GM21381 (cell line): ENCODE results near the gene CACNA2D2.
A peak's percentile ranks its signal among the peaks of the same experiment; 100 is the strongest.

Experiments used
- ATAC-seq: cut with Tn5 transposase; IDR thresholded peaks from one replicate; pipeline ENCODE4 v1.9.1; 2021; ENCODE audit warnings: mild to moderate bottlenecking, moderate library complexity; ENCODE audit not compliant: unreplicated experiment

The CACNA2D2 gene

DNA sequence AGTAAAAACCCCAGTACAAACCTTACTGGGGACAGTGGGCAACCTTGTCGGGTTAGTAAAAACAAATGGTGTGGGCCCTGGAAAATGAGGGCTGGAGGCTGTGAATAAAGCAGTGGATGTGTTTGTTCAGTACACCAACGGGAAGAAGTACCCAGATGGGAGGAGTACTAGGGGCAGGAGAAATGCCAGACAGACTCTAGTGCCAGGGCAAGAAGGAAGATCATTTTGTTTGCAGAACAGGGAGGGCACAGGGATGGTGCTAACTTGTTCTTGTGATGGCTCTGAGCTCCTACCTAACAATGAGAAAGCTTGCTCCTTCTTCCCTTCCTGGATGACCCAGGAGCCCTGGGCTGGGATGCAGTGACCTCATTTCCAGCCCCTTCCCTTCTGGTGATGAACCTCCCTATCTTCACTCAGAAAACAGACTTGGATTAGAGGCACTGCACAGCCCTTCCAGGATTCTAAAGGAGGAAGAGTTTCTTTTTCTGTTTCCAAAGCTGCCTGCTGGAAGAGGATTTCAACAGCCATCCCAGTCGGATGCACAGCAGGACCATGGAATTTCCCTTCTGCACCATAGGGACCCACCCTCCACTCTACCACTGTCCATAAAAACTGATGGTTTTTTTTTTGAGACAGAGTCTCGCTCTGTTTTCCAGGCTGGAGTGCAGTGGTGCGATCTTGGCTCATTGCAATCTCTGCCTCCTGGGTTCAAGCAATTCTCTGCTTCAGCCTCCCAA lies 168.9 kb downstream of the CACNA2D2 start:
- no peak for ATAC-seq

DNA sequence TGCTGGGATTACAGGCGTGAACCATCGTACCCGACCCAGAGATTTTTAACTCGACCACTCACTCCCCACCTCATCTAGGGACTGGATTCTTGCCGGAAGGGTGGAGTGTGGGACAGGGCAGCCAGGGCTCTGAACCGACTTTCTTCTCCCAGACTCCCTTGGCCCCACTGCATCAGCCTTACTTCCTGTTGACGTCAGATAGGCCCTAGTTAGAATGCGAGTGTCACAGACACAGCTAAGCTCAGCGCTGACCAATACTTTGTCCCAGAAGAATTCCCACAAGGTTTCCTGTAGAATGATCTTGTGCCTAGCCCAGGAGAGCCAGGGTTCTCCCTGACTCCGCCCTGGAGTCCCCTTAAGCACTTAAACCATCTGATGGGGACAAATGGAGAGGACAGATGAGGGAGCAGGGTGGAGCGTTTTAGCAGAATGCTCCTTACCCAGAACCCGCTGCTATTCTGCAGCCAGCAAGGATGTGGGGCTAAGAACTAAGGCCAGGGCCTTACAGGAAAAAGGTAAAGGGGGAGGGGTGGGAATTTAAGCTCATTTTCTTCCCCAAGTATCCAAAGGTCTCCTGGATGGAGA lies 169.6 kb downstream of the CACNA2D2 start:
- ATAC-seq, result no peak

DNA sequence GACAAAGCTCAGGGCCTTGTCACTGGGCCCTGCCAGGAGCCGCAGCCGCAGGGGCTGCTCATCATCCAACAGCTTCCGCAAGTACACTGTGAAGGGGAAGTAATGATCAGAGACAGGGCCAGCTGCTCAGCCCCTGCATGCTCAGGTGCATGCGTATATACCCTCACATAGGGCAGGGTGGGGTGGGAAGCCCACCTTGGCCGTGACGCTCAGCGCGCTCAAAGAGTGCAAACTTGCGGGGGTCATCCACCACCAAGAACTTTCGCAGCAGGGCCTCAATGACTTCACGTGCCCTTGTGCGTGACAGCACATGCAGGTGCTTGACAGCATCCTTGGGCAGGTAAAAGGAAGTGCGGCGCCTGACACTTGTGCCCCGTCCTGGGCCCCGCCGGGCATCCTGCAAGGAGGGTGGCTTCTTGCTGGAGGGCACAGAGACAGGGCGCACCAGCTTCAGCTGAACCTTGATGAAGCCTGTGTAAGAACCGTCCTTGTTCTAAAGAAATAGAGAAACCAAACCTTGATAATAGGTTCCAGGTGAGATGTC lies 172.0 kb downstream of the CACNA2D2 start:
- ATAC-seq, result no peak

DNA sequence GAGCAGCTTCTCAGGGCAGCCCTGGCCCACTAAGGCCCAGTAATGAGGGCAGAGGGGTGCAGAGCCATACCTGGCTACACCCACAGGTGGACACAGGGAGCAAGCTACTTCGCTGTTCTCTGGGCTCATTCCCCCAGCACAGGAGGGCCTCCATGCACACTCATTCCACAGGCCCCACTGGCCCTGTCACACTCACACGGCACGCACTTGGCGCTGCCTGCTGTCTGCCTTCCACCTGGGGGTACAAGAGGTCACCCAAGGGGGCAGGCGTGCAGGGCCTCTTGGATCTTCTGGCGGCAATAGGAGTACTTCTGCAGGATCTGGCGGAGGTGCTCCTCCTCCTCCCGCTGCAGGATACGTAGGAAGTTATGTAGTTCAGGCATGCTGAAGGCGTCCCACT lies 173.1 kb downstream of the CACNA2D2 start:
- ATAC-seq, result no peak

DNA sequence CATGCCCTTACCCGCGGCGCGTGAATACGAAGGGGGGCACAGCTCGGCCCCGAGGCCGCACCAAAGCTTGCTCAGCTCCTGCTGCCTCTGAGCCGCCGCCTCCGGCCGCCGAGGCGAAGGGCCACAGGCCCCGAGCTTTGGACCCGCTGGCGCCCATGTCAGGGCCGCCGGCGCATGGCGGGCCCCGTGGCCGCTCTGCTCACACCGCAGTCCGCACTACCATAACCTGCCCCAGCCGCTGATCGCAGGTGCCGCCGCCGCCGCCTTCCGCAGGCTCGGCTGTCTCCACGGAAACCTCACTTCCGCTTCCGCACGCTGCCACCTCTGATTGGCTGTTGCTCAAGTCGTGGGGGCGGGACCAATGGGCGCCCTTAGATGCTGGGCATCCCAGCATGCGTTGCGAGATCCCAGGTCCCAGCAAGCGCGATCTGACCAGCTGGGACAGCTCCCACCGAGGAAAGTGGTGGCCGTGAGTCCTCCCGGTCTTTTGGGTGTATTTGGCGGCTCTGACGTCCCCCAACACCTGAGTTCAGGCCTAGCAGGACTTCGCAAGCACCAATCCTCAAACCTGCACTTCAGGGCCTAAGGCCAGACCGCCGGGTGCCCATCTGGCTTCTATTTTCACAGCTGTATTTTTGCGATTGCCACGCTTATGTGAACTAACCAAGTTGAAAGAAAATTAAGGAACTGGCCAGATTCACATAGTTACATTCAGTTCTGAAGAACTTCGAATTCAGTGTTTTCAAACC lies 175.3 kb downstream of the CACNA2D2 start, which contains the start of gene TUSC2:
TSS of gene TUSC2 (minus strand) at position 281 of the 749 bp plus-strand sequence. CDS start at position 157, 124 bp downstream.
- peak; percentile 78 for ATAC-seq

DNA sequence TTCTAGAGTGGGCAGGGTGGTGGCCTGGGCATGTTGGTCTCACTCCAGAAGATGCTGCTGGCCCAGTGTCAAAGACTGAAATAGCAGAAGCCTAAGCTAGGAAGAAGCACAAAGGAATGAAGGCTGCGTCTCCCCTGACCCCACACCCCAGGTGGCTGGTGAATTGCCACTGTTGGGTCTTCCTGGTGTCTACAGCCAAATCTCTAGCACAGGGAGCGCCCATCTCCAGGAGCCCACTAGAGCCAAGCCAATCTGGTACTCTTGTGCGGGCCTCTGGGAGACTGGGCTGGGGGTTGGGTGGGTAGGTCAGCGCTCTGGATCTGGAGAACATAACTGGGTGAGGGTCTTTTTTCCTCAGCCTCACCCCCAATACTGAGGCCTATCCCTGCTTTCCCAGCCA lies 176.3 kb downstream of the CACNA2D2 start:
- no peak for ATAC-seq

DNA sequence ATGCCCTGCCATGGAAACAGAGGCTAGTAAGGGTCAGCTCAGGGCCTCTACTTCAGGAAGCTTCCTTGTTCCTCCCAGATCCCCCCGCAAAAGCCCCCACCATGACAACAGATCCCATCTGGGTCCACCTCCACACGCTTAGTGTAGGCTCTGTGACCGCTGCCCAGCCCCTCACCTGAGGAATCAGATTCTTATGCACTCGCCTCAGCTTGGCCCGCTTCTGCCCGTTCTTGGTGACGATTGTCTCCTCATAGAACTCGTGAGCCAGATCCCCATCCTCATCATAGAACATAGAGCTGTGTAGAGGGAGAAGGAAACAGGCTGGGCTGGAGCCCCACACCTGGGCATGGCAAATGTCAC lies 177.3 kb downstream of the CACNA2D2 start:
- no peak for ATAC-seq

DNA sequence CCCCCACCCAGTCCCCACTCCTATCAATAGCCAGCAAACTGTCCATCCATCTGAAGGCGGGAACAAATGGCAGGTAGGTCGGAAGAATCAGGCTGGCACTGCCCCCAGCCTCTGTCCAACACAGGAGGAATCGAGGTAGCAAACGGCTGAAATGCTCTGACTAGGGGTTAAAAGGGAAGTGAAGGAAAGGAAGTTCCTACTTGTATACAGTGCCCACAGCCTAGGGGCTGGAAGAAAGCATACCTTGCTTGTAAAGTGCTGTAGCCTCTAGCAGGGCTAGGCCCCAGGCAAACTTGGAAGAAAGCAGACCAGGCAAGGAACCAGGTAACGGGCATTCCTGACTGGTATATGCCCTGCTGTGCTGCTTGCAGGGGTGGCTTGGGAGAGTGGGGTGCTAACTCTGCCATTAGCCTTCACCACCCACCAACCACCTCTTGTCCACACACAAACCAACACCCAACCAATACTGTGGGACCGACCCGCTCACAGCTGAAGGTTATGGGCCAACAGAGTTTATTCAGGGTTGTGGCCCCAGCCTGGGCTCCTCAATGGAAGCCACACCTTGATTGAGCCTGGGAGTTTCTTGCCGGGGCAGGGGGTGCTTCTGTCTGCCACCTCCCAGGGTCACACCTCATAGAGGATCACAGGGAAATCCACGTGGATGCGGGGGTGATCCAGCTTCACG lies 177.8 kb downstream of the CACNA2D2 start:
- ATAC-seq, result no peak

DNA sequence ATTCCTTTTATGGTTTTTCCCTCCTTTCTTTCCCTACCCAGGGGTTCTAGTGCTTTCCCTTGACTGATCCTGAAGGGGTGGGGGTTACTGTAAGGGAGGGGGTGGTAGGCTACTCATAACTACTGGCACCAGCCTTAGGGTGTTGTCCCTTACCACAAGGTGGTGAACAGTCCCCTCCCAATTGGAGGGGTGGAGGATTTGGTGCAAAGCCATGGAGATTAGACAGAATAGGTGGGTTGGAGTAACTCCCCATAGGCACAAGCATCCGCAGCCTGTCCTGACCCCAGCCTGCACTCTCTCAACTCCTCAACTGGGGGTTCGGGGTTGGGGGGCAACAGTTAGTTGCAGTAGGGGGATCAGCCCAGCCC lies 178.3 kb downstream of the CACNA2D2 start:
- ATAC-seq, result no peak

DNA sequence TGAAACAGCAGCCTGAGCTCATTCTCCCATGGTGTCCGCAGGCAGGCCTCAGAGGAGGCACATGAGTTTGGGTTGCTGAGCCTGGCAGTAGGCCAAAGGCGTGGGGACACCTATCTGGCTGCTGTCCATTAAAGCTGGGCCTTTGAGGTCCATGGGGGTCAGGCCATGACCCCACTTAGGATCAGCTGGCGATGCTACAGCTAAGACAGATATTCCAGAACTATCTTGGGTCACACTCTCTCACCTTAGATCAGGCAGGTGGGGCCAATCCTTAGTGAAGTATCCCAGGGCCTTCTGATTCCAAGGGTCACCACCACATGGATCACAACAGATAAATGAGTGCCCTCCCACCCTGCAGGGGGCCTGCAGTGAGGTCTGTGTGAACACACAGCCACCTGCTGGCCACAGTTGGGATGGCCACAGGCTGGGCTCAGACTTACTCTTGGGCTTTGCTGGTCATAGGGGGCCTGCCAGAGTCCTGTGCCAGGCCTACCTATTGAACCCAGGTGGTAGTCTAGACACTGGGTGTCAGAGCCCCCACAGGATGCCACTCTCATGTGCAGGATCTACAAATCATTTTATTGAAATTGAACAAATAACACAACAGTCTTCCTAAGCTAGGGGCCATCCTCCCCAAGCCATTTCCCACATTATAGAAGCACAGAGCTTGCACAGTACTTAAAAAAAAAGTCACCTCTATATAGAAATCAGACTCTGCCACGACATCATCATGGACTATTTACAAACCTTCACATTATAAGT lies 178.9 kb downstream of the CACNA2D2 start:
- no peak for ATAC-seq

DNA sequence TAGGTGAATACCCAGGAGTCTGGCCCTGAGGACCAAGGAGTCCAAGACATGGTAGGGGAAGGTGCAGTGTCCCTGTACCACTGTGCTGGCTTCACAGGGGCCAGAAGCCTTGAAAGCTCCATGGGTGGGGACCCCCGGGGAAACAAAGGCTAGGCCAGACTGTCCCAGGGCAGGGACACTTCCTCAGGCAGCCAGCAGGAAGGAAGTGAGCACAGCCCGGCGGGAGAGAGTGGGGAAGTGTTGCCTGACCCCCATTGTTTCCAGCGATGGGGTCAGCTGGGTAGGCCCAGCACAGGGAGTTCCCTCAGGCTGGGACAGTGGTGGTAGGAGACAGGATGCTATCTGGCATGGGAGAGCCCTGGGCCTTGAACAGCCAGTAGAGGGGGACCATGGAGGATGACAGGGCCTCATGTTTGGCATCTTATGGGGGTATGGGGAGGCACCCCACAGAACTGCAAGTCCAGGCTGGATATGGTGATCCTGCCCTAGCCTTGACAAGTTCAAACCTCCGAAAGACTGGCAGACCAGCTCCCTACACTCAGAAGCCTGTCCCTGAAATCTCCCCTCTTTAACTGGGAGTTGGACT lies 179.7 kb downstream of the CACNA2D2 start:
- ATAC-seq, result no peak

DNA sequence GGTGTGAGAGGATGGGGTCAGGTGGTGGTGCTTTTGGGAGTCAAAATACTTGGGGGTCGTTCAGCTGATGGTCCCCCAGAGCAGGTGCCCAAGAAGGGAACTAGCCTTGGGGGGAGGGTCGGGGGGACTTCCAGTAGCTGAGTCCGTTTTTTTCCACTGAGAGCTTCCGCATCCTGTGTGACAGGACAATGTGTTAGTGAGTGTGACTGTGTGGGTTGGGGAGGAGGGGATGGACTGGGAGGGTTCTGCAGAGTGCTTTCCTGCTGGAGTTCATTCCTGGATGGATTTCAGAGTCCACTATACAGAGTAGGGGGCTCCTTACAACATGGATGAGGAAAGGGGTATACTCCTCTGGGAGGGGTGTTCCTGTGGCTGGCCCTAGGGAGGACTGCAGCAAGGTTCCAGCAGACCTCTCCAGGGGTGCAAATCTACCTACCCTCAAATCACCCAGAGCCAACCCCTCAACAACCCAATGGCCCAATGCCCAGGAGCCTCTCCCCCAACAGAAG lies 180.3 kb downstream of the CACNA2D2 start:
- no peak for ATAC-seq

DNA sequence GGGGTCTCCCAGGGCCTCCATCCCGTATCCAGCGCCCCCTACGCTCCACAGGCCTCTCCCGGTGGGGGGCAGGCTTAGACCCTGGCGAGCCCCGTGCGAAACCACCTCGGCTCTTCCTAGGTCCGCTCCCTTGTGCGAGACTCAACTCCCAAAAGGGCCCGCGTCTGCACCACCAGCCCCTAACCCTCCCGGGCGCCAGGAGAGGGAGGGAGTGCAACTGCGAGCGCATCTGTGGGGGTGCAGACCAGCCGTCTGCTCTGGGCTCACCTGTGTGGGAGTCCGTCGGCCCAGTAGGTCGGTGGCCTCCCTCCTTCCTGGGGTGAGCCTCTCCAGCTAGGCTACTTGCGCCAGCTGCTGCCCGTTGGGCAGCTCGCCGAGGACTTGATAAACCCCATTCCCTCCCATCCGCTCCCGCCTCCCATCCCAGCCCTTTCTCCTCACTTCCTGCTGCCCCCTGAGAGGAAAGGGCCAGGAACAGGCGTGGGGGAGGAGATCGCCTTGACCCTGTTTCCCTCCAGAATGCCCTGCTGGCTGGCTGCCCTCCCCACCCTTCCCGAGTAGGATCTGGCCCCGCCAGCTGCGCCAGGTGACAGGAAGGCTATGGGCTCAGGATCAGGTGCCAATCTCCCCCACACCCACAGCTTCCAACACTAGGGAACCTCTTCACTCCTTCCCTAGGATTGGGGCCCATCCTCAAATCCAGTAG lies 180.9 kb downstream of the CACNA2D2 start, which contains the start of gene HYAL2:
TSS of gene HYAL2 (minus strand) at position 360 of the 706 bp plus-strand sequence. CDS start 2,256 bp downstream, outside the sequence.
- no peak for ATAC-seq

DNA sequence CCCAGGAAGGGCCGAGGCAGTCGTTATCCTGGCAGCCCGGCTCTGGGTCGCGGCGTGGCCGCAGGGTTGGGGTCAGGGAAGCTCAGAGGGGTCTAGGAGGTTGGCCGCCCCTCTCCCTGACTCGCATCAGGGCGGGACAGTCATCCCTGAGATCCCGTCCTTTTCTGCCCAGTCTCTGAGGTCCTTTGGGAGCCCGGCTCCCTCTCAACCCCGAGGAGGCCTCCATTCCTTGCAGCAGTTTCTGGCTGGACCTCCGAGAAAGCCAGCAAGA lies 181.4 kb downstream of the CACNA2D2 start:
- ATAC-seq, result no peak

DNA sequence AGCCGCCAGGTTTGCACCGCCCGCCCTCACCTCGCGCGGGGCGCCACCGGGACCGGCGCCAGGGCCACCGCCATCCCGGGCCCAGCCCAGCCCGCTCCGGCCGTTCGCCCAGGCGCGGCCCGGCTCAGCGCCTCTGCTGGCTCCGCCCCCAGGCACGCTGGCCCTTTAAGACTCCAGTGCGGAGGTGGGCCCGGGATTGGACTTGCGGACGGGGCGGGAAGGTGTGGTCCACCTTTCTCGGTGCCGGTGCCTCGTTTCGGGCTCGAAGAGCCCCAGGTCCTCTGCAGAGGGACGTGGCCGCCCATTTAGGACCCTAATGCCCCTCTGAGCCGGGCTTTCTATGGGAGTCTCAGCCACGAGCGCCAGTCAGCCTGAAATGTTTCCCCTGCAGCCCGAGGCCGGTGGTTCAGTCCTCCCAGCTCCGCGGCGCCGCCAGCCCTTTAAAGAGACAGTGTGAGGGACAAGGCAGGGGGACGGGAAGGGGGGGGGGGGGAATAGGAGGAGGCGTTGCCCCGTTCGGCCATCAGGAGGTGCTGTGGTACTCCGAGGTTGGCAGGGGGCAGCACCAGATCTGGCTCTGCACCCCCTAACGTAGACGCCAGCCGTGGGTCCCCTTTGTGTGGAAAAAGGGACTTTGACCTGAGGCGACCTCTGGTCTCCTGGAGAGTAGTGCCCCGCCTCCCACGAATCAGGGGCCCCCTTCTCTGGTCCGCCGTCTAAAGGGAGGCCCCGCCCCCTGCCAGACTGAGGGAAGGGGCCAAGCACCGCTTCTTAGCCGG lies 181.9 kb downstream of the CACNA2D2 start:
- ATAC-seq, result peak; percentile 75

DNA sequence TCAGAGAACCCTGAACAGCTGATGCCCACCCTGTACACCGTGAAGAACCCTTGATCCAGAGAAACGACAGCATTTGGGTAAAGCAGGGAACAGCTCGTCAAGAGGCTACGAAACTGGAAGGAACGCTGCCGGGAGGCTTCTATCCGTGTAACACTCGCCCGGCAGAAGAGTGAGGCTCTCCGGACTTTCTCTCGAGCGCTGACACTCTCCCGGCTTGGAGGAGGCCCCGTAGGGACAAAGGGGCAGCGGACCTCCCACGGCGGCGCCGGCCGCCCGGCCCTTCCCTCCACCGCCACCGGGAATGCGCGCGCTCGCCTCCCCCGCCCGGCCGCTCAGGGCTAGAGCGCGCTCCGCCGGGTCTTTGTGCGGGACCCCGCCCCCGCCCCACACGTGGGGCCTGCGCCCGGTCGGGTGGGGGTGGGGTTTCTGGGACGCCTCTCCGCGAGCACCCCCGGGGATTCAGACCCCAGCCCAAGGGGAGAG lies 182.5 kb downstream of the CACNA2D2 start:
- peak; percentile 46 for ATAC-seq

DNA sequence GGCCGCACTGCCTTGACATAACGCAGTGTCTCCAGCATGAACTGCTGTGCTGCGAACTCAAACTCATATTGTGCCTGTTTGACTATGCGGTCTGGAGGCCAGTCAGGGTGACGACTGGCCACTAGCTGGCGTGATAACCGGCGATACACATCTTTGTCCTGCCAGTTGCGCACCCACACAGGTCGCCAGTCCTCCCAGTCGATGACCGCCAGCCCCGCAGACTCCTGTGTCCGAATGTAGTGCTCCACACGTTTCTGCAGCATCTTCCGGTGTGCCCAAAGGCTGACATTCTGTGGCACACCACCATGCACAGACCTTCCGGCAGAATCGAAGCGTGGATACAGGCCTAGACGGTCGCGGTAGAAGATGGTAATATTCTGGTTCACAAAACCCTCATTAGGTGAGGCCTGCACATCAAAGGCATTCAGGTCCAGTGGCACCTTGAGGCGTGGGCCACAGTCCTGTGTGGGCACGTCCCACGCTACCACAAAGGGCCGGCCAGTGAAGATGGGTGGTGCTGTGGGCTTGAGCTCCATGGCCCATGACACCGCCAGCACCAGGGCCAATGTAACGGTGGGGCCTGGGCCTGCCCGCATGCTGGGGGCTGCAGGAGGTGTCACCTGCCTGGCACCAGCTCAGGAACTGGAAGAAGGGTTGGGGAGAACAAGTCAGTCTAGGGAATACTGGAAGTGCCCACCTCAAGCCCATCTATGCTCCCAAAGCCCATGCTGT lies 183.4 kb downstream of the CACNA2D2 start:
- ATAC-seq, result no peak
